Activated CD8-positive, alpha-beta memory T cell treated with anti-CD3 and anti-CD28 coated beads, Interleukin-2, amount 50 U/mL, for 1 hour (primary cell): ENCODE measurements around the gene TRMT61A.
"Not testable (repeated sequence)": the region's sequence is repeated elsewhere in the genome, so short reads cannot be mapped to it uniquely, and the experiment has no call there.

Experiments used
- DNase-seq: peaks from one replicate; pipeline ENCODE4 v3.0.0-alpha.2; 2020; ENCODE audit errors: extremely low read depth

TRMT61A gene

DNA sequence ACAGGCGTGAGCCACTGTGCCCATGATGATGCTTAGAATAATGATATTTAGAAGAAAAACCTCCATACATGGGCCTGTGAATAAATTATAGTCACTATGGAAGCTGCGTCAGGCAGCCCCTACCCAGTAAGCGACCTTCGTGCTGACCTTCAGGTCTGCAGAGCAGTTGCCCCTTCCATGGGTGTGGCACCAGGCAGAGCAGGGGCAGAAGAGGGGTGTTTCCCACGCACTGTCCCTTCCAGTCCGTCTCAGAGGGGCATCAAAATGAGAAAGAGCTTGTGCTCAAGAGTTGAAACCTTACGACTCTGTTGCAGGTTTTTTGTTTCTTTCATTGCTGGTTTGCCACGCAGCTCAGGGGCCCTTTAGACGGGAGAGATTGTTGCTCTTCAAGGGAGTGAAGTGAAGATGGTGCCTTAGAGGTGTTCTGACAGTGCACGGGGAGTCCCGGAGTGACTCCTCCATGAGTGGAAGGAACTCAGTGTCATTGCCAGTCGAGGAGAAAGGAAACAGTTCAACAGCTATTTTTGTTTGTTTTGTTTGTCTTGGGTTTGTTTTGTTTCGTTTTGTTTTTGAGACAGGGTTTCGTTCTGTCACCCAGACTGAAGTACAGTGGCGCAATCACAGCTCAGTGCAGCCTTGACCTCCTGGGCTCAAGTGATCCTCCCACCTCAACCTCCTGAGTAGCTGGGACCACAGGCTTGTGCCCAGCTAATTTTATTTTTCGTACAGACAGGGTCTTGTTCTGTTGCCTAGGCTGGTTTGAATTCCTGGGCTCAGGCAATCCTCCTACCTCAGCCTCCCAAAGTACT is 20.3 kb upstream of the TRMT61A start:
- no peak for DNase-seq

DNA sequence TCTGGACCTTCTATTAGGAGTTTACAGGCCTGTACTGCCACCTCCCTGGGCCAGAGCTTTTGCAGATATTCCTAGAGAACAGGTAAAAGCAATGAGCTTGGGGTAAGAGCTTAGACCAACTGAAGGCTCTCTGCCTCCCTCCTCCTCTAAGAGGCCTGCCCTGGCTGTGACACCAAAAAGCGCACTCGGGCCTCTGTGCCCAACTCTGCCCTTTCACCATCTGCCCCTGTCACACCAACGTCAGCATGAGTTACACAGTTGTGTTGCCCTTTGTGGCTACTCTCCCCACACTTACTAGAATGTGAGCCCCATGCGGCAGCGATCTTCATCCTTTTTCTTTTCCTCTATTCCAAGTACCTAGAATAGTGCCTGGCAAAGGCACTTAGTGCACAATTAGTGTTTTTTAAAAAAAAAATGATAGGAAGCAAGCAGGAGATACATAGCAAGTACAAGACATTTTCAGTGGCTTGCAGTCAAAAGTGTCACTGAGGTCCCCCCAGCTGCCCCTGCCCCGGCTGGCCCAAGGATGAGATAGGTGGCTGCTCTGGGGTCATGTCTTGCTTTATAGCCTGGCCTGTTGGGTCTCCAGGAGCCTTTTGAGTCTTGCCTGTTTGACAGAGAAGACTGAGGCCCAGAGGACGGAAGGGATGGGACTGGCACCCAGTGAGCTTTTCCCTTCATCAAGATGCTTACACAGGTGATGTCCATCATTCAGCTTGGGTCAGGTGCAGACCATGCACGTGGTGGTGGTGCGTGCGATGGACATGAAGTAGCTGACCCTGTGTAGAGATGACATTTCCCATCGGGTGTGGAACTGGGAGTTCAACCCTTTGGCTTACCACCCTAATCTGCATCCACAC is 18.9 kb upstream of the TRMT61A start:
- DNase-seq = no peak

DNA sequence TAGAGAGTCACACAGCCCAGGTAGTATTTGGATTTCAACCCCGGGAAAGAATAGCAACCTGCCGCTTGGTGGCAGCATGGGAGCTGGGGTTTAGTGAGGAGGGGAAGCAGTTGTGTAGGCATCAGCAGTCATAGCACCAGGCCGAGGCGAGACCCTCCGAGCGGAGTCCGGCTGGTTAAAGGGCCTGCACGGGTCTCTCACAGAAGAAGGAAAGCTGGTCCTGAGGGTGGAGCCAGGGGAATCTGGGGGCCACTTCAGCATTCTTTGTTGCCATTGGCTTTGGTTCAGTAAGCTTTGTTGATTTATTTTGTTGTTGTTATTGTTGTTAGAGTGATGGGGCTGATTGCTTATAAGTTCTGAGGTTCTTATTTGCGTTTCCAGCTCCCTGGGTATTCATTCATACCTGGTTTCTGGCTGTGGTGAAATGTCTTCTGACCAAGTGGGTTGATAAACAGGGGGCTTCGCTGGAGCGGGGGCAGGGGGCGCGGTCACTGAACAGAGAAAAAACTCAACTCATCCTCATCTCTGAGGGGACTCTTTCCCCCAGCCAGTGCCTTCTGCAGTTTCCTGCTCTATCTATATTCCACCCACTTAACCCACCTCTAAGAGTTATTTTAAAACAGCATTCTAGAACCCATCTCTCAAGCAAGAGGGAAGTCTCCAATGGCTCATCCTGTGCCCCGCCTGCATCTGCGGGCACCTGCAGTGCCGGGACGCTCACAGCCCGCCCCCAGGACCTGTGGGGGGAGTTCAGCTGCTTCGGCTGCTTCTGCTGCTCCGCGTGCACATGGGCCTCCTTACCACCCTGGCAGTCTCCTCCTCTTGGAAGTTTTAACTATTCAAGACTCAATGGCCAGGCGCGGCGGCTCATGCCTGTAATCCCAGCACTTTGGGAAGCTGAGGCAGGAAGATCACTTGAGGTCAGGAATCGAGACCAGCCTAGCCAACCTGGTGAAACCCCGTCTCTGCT is 18.0 kb upstream of the TRMT61A start:
- DNase-seq = no peak

- DNase-seq = not testable (repeated sequence)
Measured at GRCh38 chr14:103512180-103512579, 16.8 kb upstream of the TRMT61A start.

DNA sequence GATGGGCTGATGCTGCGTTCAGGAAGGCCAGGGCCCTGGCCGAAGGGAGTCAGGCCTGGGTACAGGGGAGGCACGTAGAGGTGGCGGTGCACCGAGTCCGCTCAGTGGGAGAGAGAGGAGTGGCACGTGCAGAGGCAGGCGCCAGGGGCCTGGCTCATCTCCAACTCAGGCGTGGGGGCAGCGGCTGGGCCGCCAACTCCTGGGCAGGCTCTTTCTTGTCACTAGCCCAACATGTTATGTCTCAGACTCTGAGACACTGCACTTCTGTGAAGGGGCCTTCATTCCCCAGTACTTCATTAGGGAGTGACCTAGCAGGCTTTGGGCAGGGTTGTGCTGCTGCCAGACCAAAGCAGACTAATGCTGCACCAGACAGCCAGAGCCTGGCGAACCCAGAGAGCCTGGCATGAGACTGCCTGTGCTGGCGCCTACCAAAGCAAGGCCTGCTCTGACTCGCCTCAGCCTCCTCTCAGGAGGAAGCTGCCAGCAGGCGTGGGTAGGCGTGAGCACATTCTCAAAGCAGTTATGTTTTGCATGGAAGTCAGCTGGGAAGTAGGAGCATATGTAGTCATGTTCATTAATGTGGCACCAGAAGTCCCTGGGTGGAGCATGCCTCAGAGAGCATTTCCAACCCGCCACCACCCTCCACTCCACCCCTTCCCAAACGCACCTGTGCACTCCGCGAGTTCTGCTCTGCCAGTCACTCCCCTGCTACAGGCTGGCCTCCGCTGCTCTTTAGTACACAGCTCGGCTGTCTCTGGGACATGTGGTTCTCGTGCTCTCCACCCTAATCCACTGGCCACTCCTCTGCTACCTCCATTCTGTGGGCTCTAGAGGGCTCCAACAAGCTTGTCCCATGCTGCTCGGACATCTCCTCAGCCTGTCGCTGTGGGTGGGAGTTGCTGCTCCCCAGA is 16.0 kb upstream of the TRMT61A start:
- no peak for DNase-seq

GRCh38 chr14:103514596-103515421 is 14.2 kb upstream of the TRMT61A start:
- no peak for DNase-seq

DNA sequence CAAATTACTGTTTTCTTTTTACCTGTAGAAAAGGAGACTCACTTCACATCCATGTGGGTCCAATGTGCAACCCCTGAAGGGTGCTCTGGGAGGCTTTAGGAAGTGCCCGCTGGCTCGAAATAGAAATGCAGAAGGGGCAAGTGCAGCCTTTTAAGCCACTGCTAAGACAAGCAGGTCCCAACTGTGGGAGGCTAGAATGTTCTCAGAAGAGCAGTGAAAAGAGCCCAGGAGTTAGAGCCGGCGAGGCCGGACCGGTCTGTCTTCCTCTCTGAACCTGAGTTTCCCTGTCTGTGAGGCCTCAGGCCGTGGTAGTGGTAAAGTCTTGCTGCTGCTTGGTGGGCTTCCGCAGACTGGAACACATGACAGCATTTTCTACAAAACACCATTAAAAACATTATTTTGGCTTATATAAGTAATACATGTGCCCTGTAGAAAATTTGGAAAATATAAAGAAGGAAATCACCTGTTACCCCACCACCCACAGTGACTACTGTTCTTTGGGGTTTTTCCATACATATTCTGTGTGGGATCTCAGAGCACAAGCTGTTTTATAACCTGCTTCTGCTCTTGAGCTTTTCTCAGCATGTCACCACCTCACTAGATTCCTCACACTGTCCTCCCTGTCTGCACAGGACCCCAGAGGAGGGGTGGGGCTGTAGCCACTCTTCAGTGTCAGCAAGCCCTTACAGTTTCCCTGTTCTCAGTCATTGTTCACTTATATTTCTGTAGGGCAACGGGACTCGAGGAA is 12.4 kb upstream of the TRMT61A start:
- DNase-seq = no peak

DNA sequence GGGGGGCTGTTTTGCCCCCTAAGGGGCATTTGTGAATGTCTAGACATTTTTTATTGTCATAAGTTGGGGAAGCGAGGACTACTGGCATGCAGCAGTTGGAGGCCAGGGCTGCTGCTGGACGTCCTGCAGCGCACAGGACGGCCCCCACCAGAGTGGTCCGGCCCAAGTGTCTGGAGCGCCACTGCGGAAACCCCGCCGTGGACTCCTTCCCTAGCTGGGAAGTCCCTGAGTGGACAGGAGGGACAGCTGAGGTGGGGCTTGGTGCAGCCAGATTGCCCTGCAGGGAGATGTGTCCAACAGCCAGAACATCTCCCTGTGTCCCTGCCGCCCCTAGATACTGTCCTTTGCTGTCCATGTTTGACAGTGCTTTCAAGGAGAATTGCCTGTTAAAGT is 11.8 kb upstream of the TRMT61A start:
- no peak for DNase-seq

DNA sequence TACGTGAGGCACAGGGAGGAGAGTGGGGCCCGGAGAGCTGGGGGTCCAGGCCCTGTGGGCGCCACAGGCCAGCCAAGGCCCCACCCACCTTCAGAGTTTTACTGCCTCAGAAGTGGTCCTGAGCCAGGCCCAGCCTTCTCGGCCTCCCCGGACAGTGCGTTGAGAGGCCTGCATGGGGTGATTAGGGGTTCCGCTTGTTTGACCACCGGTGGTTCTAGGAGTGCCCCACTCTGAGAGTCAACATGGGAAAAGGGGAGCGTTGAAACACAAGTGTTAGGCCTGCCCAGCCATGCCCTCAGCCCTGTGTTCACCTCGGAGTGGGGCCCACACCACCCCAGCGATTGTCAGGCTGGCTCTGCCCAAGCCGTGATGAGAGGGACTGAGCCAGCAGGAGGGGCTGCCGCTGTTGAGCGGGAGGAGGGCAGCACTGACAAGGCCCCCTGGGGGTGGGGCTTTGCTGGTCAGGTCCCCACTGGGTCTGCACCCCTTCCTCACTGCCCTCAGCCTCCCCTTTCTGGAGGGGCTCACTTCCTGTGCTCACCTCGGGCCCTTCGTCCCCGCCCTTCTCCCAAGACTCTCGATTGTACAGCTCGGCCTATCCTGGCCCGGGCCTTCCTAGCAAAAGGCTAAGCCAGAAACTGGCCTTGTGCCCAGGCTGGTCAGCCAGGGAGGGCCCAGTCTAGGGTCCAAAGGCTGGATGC is 11.1 kb upstream of the TRMT61A start:
- DNase-seq = no peak

- DNase-seq = no peak
Measured at GRCh38 chr14:103518422-103519042, 10.5 kb upstream of the TRMT61A start.

- DNase-seq = no peak
Measured at GRCh38 chr14:103519043-103519836, 9.8 kb upstream of the TRMT61A start.

DNA sequence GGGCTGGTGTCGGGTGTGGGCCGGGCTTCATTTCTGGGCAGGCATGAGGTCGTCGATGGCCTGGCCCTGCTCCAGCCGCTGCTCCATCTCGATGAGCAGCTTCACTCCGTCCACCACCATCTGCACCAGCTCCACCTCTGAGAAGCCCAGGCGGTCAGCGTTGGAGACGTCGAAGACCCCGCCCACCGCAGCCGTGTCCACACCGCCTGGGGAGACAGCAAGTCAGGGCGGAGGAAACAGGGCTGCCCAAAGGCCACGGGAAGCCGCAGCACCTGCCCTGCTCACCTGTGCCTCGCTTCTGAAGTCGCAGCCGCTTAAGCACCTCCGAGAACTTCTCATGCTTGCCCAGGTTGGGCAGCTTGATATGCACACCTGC is 9.2 kb upstream of the TRMT61A start:
- no peak for DNase-seq

GRCh38 chr14:103520269-103520656 is 8.7 kb upstream of the TRMT61A start:
- no peak for DNase-seq

DNA sequence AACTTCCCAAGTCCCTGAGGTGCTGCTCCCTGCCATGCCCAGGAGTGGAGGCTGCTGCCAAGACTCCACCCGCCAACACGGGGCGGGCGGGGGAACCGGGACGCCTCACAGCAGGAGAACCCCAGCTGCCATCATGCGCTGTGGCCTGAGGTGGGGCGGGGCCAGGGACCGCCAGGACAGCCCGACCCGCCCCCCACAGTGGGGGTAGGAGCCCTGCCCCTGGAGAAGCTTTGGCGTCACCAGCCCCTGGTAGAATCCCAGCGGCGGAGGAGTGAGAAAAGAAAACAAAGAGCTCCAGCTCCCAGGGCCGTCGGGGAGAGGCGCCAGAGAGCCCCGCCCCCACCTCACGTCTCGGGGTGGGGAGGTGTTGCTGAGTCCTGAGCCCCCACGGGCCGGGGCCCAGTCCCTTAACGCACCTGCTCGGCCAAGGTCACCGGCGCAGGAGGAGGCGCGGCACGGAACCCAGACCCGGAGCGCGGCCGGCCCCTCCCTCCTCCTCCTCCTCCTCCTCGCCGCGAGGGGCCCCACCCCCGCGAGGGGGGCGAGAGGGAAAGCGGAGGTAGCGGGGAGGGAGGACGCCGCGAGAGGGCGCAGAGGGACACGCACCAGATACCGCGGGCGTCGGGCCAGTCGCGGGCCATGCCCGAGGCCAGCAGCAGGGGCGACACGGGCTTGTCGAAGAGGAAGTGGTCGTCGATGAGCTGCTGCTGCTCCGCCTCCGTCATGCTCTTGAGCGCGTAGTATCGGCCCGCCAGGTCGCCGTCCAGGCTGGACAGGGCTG is 8.1 kb upstream of the TRMT61A start:
- no peak for DNase-seq

GRCh38 chr14:103521438-103521950 is 7.5 kb upstream of the TRMT61A start:
- no peak for DNase-seq

- no peak for DNase-seq
Measured at GRCh38 chr14:103521951-103522563, 6.9 kb upstream of the TRMT61A start.
